NCI-H2227 (cell line): ENCODE measurements around the gene PISD.

Source experiments
- DNase-seq: peaks from one replicate; lab custom pipeline; 2025; ENCODE audit not compliant: unreplicated experiment; lab: John Stamatoyannopoulos, UW

PISD gene

DNA sequence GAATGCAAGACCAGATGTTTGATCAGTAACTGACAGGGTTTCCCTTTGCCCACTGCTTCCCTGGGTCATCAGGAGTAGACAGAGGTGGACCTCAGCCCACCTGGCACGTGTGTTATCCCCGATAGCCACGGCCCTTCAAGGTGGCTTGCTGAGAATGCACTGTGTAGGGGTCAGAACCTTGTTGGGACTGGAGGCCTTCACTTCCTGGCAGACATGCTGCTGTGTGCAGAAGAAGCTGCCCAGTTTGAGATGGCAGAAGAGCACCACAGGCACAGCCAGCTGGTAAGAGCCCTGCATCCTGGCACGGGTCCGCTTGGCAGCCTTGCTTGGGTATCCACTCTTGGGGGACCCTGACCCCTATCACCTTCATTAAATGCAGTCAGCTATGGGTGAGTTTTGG is 83.8 kb downstream of the PISD start:
- DNase-seq: no peak

DNA sequence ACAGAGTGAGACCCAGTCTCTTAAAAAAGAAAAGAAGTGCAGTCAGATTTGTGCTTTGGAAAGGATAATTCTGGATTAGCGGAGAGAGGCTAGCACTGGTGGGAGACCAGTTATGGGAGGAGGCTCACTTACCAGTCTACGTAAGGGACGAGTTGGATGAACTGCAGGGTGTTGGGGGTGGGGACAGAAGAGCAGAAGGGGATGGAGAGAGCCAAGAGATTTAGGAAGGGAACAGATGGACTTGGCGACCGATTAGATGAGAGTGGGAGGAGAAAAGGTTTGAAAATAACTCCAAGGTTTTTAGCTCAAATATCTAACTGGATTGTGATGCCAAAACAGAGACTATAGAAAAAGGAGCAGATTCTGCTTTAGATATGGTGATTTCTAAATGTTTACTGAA is 84.3 kb downstream of the PISD start:
- DNase-seq: no peak

DNA sequence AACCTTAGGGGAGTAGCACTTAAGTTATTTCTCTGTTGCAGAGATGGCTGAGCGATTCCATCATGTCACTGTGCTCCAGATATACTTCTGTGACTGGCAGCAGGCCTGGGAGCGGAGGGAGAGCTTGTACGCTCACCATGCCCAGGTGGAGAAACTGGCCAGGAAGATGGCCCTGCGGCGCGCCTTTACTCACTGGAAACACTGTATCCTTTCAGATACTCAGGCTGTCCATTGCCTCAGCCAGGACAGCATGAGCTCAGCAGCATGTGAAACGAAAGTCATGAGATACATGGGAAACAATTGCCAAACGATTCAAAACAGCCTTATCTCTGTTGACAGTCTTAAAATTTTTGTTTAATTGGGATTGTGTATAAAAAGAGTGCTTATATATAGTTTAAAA is 86.8 kb downstream of the PISD start:
- no peak for DNase-seq

DNA sequence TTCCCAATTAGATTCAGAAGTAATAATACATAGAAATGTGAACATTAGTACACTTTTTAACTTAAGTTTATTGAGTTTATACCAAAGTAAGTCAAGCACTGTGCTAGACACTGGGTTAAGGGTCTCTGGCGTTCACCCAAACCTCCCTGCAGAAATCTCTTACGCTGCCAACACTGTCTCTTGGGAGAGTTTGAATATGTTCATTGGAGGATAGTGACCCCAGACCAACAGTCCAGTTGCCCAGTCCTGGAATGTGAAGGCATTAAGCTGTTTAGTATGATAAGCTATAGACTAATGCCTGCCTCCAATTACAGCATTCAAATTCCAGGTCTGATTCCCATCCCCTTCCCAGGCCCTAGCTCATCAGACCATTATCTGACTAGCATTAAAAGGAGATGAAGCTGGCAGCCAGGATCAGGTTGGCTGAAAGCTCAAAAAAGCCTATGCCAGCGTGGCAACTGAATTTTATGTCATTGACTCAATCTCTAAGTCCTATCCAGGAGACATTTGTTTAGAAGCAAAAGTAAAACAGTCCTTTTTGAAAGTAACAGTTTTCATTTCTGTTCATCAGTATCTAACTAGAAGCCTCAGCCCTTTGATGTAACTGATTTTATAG is 87.9 kb downstream of the PISD start:
- no peak for DNase-seq

DNA sequence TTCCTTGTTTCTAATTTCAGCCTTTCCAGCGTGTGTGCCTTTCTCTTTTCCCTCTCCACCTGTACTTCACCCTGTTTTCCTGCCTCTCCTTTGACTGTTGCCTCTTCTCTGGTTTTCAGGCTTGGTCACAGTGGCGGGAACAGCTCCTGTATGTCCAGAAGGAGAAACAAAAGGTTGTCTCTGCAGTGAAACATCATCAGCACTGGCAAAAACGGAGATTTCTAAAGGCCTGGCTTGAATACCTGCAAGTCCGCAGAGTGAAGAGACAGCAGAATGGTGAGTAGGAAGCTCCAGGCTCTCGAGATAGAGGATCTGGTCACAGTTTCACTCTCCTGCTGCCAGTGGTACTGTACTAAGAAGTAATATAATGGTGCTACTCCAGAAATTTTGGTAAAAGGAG is 89.1 kb downstream of the PISD start:
- DNase-seq: no peak

DNA sequence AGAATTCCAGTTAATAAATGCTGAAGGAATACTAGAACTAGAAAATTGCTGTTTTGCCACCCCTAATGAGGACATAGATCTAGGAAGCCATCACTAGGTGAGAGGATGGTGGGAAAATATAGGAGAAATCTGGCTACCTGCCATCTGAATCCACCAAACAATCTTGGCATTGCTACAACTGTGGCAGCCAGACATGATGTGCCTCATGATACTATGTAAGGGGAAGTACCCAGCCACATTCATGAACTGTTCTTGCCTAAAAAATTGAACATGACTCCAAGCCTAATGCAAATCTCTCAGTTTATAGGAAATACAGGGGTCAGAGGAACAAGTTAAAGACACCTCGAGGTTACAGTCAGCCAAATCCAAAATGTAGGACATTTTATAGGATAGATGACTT is 92.9 kb downstream of the PISD start:
- no peak for DNase-seq
